HEK293 (cell line): ENCODE data around the gene ZNF771.

Source experiments
- CTCF ChIA-PET: fragments of 350-600 bp; formaldehyde crosslinking; extraction: SDS; loops from one replicate; lab custom pipeline; 2021; ENCODE audit warnings: antibody characterized with exemption; lab: Yijun Ruan, JAX
- POLR2A ChIA-PET: fragments of 300-600 bp; formaldehyde crosslinking; extraction: SDS; loops from one replicate; lab custom pipeline; 2020; ENCODE audit warnings: antibody characterized with exemption, inconsistent platforms; lab: Yijun Ruan, JAX
- H3K27ac ChIP-seq: fragments of 200-500 bp; sonication (Bioruptor generic); 2 replicates; pipeline ENCODE4 v1.5.1; 2014; ENCODE audit warnings: low read depth, low read length, control low read depth, inconsistent platforms; ENCODE audit errors: extremely low read depth
- H3K36me3 ChIP-seq, 2 experiments: fragments of 200-500 bp in 1 of 2; sonication (Bioruptor generic) in 1 of 2; 1 replicate in 1 of 2; 2 replicates in 1 of 2; pipeline ENCODE4 v1.5.1; 2014 to 2017; ENCODE audit warnings: inconsistent platforms in 2 of 2, low read length in 2 of 2; ENCODE audit not compliant: control insufficient read depth in 2 of 2, insufficient read depth in 1 of 2
- H3K4me1 ChIP-seq: fragments of 200-500 bp; sonication (Bioruptor generic); 2 replicates; pipeline ENCODE4 v1.5.1; 2014; ENCODE audit warnings: mild to moderate bottlenecking, low read length, inconsistent platforms; ENCODE audit not compliant: control insufficient read depth, insufficient read depth
- H3K4me3 ChIP-seq: 2 replicates; pipeline ENCODE4 v1.5.1; 2011; ENCODE audit warnings: low read depth, mild to moderate bottlenecking, control low read depth, low read length, moderate library complexity
- H3K9me3 ChIP-seq: fragments of 200-500 bp; sonication (Bioruptor generic); 2 replicates; pipeline ENCODE4 v1.5.1; 2014; ENCODE audit warnings: low read depth, low read length, inconsistent platforms; ENCODE audit not compliant: control insufficient read depth, insufficient read depth
- KLF10 ChIP-seq: fragments of 450-650 bp; IDR thresholded peaks from 2 replicates; pipeline ENCODE4 v1.5.1; 2018; ENCODE audit warnings: missing biosample characterization, mild to moderate bottlenecking, missing genetic modification characterization
- KLF8 ChIP-seq: fragments of 450-650 bp; formaldehyde crosslinking; IDR thresholded peaks from 2 replicates; pipeline ENCODE4 v1.5.1; 2016; ENCODE audit warnings: missing biosample characterization, missing genetic modification characterization
- TRIM28 ChIP-seq: IDR thresholded peaks from 2 replicates; pipeline ENCODE4 v1.6.1; 2011; ENCODE audit warnings: low read length, control low read depth, borderline replicate concordance
- ZFP41 ChIP-seq: fragments of 450-650 bp; formaldehyde crosslinking; IDR thresholded peaks from 2 replicates; pipeline ENCODE4 v1.5.1; 2016; ENCODE audit warnings: missing biosample characterization, missing genetic modification characterization, borderline replicate concordance
- ZNF350 ChIP-seq: fragments of 450-650 bp; formaldehyde crosslinking; IDR thresholded peaks from 2 replicates; pipeline ENCODE4 v1.5.0; 2017; ENCODE audit warnings: missing biosample characterization, mild to moderate bottlenecking, missing genetic modification characterization
- ZNF366 ChIP-seq: fragments of 450-650 bp; formaldehyde crosslinking; conservative IDR thresholded peaks from 2 replicates; pipeline ENCODE4 v1.5.1; 2016; ENCODE audit warnings: missing biosample characterization, missing genetic modification characterization
- ZNF785 ChIP-seq: fragments of 450-650 bp; formaldehyde crosslinking; IDR thresholded peaks from 2 replicates; pipeline ENCODE4 v1.5.1; 2016; ENCODE audit warnings: missing biosample characterization, missing genetic modification characterization
- TF ChIP-seq, protein P1 (sequence below): fragments of 450-650 bp; formaldehyde crosslinking; IDR thresholded peaks from 2 replicates; pipeline ENCODE4 v1.5.1; 2016; ENCODE audit warnings: missing biosample characterization, missing genetic modification characterization
- TF ChIP-seq, protein P2 (sequence below): fragments of 450-650 bp; formaldehyde crosslinking; IDR thresholded peaks from 2 replicates; pipeline ENCODE4 v1.5.1; 2016; ENCODE audit warnings: missing biosample characterization, missing genetic modification characterization
- TF ChIP-seq, protein P3 (sequence below): fragments of 450-650 bp; formaldehyde crosslinking; IDR thresholded peaks from 2 replicates; pipeline ENCODE4 v1.5.1; 2017; ENCODE audit warnings: missing biosample characterization, missing genetic modification characterization
- TF ChIP-seq, protein P4 (sequence below): fragments of 450-650 bp; formaldehyde crosslinking; IDR thresholded peaks from 2 replicates; pipeline ENCODE4 v1.5.1; 2016; ENCODE audit warnings: missing biosample characterization, missing genetic modification characterization, borderline replicate concordance

The ZNF771 gene

DNA sequence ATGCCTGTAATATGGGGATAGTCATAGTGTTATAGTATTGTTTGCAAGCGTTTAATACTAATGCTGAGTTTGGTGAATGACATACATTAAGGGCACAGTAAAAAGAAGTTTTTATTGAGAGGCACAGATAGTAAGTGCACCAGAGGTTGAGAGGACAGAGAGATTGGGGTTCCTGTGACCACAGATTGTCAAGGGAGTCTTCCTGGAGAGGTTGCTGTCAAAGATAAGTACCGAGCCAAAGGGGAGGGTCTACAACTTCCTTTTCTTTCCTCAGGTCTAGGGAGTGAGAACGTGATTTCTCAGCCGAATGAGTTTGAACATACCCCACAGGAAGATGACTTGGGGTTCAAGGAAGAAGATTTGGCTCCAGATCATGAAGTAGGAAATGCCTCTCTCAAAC is 10.3 kb upstream of the ZNF771 start:
- POLR2A ChIA-PET: interaction anchor here (0.6 to 3.2 kb wide), 6 partner anchors 11 to 315 kb away, joined by 3 to 44 read pairs (median 12); partner anchors contain the start of genes SEPTIN1, TBC1D10B and ZNF771
- H3K4me3 ChIP-seq: no peak overlapping the region

DNA sequence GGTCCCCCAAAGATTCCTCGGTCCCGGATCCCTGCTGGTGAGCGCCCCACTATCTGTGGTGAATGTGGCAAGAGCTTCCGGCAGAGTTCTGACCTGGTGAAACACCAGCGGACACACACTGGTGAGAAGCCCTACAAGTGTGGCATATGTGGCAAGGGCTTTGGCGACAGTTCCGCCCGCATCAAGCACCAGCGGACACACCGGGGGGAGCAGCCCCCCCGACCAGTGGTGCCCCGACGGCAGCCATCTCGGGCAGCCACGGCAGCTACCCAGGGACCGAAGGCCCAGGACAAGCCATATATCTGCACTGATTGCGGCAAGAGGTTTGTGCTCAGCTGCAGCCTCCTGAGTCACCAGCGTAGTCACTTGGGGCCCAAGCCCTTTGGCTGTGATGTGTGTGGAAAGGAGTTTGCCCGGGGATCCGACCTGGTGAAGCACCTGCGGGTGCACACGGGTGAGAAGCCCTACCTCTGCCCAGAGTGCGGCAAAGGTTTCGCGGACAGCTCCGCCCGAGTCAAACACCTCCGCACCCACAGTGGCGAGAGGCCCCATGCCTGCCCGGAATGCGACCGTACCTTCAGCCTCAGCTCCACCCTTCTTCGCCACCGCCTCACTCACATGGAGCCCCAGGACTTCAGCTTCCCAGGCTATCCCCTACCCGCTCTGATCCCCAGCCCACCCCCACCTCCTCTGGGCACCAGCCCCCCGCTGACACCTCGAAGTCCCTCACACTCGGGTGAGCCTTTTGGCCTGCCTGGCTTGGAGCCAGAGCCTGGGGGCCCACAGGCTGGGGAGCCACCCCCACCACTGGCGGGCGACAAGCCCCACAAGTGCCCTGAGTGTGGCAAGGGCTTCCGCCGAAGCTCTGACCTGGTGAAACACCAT is 9.4 kb upstream of the ZNF771 start:
- H3K9me3 ChIP-seq: no peaks in the 10 kb centered on the region
- H3K36me3 ChIP-seq: peaks cover 0 to 27% of the 10 kb centered on the region in 2 experiments; a peak in 2 of 3 replicates
- TF ChIP-seq, protein P1, sequence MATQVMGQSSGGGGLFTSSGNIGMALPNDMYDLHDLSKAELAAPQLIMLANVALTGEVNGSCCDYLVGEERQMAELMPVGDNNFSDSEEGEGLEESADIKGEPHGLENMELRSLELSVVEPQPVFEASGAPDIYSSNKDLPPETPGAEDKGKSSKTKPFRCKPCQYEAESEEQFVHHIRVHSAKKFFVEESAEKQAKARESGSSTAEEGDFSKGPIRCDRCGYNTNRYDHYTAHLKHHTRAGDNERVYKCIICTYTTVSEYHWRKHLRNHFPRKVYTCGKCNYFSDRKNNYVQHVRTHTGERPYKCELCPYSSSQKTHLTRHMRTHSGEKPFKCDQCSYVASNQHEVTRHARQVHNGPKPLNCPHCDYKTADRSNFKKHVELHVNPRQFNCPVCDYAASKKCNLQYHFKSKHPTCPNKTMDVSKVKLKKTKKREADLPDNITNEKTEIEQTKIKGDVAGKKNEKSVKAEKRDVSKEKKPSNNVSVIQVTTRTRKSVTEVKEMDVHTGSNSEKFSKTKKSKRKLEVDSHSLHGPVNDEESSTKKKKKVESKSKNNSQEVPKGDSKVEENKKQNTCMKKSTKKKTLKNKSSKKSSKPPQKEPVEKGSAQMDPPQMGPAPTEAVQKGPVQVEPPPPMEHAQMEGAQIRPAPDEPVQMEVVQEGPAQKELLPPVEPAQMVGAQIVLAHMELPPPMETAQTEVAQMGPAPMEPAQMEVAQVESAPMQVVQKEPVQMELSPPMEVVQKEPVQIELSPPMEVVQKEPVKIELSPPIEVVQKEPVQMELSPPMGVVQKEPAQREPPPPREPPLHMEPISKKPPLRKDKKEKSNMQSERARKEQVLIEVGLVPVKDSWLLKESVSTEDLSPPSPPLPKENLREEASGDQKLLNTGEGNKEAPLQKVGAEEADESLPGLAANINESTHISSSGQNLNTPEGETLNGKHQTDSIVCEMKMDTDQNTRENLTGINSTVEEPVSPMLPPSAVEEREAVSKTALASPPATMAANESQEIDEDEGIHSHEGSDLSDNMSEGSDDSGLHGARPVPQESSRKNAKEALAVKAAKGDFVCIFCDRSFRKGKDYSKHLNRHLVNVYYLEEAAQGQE: no peak
- TF ChIP-seq, protein P2, sequence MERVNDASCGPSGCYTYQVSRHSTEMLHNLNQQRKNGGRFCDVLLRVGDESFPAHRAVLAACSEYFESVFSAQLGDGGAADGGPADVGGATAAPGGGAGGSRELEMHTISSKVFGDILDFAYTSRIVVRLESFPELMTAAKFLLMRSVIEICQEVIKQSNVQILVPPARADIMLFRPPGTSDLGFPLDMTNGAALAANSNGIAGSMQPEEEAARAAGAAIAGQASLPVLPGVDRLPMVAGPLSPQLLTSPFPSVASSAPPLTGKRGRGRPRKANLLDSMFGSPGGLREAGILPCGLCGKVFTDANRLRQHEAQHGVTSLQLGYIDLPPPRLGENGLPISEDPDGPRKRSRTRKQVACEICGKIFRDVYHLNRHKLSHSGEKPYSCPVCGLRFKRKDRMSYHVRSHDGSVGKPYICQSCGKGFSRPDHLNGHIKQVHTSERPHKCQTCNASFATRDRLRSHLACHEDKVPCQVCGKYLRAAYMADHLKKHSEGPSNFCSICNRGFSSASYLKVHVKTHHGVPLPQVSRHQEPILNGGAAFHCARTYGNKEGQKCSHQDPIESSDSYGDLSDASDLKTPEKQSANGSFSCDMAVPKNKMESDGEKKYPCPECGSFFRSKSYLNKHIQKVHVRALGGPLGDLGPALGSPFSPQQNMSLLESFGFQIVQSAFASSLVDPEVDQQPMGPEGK (tag by site-specific recombination): peak; percentile 38; the same call in 1 of the 2 replicates
- ChIA-PET POLR2A (interaction anchor here (0.6 to 3.6 kb wide), 6 partner anchors 10 to 741 kb away, joined by 3 to 20 read pairs (median 6); partner anchors contain the start of genes CD2BP2, TBC1D10B and ZNF771), CTCF (interaction anchor here (0.6 to 1.2 kb wide), 6 partner anchors 9 to 218 kb away, joined by 3 to 5 read pairs (median 4); partner anchors contain the start of gene ZNF771)
- H3K27ac ChIP-seq: no peak overlapping the region
- no peak overlapping the region for H3K4me3 ChIP-seq
- H3K4me1 ChIP-seq: peaks cover 16% of the 10 kb centered on the region

More for the DNA sequence above, 10.3 kb upstream of the ZNF771 start:
- TF ChIP-seq ZNF350 (tag by site-specific recombination) (no peak), ZFP41 (tag by site-specific recombination) (no peak), ZNF785 (no peak), ZNF366 (tag by site-specific recombination) (no peak), KLF8 (tag by site-specific recombination) (no peak)
- TF ChIP-seq, protein P3, sequence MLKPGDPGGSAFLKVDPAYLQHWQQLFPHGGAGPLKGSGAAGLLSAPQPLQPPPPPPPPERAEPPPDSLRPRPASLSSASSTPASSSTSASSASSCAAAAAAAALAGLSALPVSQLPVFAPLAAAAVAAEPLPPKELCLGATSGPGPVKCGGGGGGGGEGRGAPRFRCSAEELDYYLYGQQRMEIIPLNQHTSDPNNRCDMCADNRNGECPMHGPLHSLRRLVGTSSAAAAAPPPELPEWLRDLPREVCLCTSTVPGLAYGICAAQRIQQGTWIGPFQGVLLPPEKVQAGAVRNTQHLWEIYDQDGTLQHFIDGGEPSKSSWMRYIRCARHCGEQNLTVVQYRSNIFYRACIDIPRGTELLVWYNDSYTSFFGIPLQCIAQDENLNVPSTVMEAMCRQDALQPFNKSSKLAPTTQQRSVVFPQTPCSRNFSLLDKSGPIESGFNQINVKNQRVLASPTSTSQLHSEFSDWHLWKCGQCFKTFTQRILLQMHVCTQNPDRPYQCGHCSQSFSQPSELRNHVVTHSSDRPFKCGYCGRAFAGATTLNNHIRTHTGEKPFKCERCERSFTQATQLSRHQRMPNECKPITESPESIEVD (tag by site-specific recombination): no peak
- H3K36me3 ChIP-seq: peaks cover 0 to 27% of the 10 kb centered on the region in 2 experiments; a peak in 2 of 3 replicates
- peaks cover 16% of the 10 kb centered on the region for H3K4me1 ChIP-seq
- CTCF ChIA-PET: interaction anchor here (0.6 to 3.0 kb wide), 4 partner anchors 12 to 218 kb away, joined by 3 to 7 read pairs (median 4); partner anchors contain the start of gene DCTPP1
- H3K27ac ChIP-seq: no peak overlapping the region
- H3K9me3 ChIP-seq: no peaks in the 10 kb centered on the region

DNA sequence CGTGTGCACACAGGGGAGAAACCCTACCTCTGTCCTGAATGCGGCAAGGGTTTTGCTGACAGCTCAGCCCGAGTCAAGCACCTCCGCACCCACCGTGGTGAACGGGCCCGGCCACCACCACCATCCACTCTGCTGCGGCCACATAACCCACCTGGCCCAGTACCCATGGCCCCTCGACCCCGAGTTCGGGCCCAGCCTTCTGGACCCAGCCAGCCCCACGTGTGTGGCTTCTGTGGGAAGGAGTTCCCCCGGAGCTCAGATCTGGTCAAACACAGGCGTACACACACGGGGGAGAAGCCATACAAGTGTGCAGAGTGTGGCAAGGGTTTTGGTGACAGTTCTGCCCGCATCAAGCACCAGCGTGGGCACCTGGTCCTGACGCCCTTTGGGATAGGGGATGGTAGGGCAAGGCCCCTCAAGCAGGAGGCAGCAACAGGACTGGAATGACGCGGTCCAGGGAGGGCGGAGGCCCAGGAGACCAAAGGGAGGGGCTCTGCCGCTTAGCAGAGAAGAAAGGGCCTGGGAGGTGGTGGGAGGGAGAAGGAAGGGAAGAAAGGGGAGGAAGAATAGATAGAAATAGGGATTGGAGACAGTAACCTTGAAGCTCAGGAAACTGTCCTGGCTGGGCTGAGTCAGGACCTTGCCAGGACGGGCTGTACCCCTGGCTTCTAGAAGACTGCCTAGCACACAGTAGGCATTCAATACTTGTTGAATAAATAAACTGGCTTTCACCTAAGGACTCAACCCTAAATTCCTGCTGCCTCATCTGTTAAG is 8.6 kb upstream of the ZNF771 start:
- POLR2A ChIA-PET: interaction anchor here (0.6 to 3.8 kb wide), 11 partner anchors 9 to 742 kb away, joined by 3 to 20 read pairs (median 5); partner anchors contain the start of genes CD2BP2, TBC1D10B, ZNF689 and ZNF771
- Histone ChIP-seq H3K4me3 (no peak overlapping the region), H3K9me3 (no peaks in the 10 kb centered on the region), H3K36me3 (peaks cover 0 to 27% of the 10 kb centered on the region in 2 experiments; a peak in 2 of 3 replicates), H3K27ac (peak overlapping the region; percentile 95; the same call in 1 of the 2 replicates), H3K4me1 (peaks cover 16% of the 10 kb centered on the region)
- CTCF ChIA-PET: interaction anchor here (0.6 to 1.2 kb wide), 5 partner anchors 10 to 230 kb away, joined by 3 to 4 read pairs (median 3); no protein-coding TSS in a partner anchor
- TF ChIP-seq KLF10 (tag by site-specific recombination): no peak
- no peak for TF ChIP-seq TRIM28
- TF ChIP-seq, protein P4, sequence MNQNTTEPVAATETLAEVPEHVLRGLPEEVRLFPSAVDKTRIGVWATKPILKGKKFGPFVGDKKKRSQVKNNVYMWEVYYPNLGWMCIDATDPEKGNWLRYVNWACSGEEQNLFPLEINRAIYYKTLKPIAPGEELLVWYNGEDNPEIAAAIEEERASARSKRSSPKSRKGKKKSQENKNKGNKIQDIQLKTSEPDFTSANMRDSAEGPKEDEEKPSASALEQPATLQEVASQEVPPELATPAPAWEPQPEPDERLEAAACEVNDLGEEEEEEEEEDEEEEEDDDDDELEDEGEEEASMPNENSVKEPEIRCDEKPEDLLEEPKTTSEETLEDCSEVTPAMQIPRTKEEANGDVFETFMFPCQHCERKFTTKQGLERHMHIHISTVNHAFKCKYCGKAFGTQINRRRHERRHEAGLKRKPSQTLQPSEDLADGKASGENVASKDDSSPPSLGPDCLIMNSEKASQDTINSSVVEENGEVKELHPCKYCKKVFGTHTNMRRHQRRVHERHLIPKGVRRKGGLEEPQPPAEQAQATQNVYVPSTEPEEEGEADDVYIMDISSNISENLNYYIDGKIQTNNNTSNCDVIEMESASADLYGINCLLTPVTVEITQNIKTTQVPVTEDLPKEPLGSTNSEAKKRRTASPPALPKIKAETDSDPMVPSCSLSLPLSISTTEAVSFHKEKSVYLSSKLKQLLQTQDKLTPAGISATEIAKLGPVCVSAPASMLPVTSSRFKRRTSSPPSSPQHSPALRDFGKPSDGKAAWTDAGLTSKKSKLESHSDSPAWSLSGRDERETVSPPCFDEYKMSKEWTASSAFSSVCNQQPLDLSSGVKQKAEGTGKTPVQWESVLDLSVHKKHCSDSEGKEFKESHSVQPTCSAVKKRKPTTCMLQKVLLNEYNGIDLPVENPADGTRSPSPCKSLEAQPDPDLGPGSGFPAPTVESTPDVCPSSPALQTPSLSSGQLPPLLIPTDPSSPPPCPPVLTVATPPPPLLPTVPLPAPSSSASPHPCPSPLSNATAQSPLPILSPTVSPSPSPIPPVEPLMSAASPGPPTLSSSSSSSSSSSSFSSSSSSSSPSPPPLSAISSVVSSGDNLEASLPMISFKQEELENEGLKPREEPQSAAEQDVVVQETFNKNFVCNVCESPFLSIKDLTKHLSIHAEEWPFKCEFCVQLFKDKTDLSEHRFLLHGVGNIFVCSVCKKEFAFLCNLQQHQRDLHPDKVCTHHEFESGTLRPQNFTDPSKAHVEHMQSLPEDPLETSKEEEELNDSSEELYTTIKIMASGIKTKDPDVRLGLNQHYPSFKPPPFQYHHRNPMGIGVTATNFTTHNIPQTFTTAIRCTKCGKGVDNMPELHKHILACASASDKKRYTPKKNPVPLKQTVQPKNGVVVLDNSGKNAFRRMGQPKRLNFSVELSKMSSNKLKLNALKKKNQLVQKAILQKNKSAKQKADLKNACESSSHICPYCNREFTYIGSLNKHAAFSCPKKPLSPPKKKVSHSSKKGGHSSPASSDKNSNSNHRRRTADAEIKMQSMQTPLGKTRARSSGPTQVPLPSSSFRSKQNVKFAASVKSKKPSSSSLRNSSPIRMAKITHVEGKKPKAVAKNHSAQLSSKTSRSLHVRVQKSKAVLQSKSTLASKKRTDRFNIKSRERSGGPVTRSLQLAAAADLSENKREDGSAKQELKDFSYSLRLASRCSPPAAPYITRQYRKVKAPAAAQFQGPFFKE (tag by site-specific recombination): no peak
